ENCODE data around the gene SPTBN1. TPM values are rescaled to one million over a fixed set of nuclear protein-coding genes. Genes with fewer than 3 reads are reported as not detected.

Gene SPTBN1
- total and polyA plus RNA-seq, 2 of the 13 experiments (the other 11 are each of a cell fraction or from before 2014, with no cell fraction given), result 123 to 299 TPM

- TF ChIP-seq ZBTB4 (CRISPR knock-in tag; IDR thresholded peaks at IDR 0.05; ENCODE audit: borderline replicate concordance) (no peak), ZNF646 (CRISPR knock-in tag; IDR thresholded peaks at IDR 0.05) (peak; percentile 80), GATAD2A (CRISPR knock-in tag; IDR thresholded peaks at IDR 0.05) (peak; percentile 78), HNRNPLL (IDR thresholded peaks at IDR 0.05; ENCODE audit: low read depth, low read length, poor library complexity, severe bottlenecking) (no peak), MAX (IDR thresholded peaks at IDR 0.05) (0 out of 2 replicates have a peak, but pooled peaks have one; percentile 4), RCOR2 (CRISPR knock-in tag; IDR thresholded peaks at IDR 0.05) (0 out of 2 replicates have a peak, but pooled peaks have one; percentile 30), NFRKB (IDR thresholded peaks at IDR 0.05) (no peak), MTF2 (CRISPR knock-in tag; IDR thresholded peaks at IDR 0.05; ENCODE audit: borderline replicate concordance) (no peak), MNT (IDR thresholded peaks at IDR 0.05) (0 out of 2 replicates have a peak, but pooled peaks have one; percentile 35), NFE2L1 (CRISPR knock-in tag; IDR thresholded peaks at IDR 0.05; ENCODE audit: borderline replicate concordance) (no peak), MEF2D (CRISPR knock-in tag; IDR thresholded peaks at IDR 0.05) (0 out of 2 replicates have a peak, but pooled peaks have one; percentile 22), RBFOX2 (IDR thresholded peaks at IDR 0.05; ENCODE audit: low read depth, low read length) (peak; percentile 41; the same call in 1 of the 2 replicates), KMT2A (CRISPR knock-in tag; IDR thresholded peaks at IDR 0.05) (peak; percentile 66), MTA3 (CRISPR knock-in tag; IDR thresholded peaks at IDR 0.05) (no peak), BCL6 (CRISPR knock-in tag; IDR thresholded peaks at IDR 0.05) (peak; percentile 68), KLF13 (CRISPR knock-in tag; IDR thresholded peaks at IDR 0.05) (no peak), ELF1 (CRISPR knock-in tag; IDR thresholded peaks at IDR 0.05) (no peak), MEIS1 (CRISPR knock-in tag; IDR thresholded peaks at IDR 0.05; ENCODE audit: borderline replicate concordance) (no peak)
These were observed 115.0 kb downstream of the SPTBN1 start (continued) for GRCh38 chr2:54570925-54571694.
